Liver (tissue), 3 donors: ENCODE results near the gene TMEM115.

ENCODE experiments used
- FOXA1 ChIP-seq: IDR thresholded peaks from 2 replicates; pipeline ENCODE4 v1.6.1; 2016; ENCODE audit warnings: antibody characterized with exemption
- GABPA ChIP-seq, 2 donors: IDR thresholded peaks in 1 of 2; conservative IDR thresholded peaks in 1 of 2; 2 replicates each; pipeline ENCODE4 v1.6.1; 2016; ENCODE audit warnings: antibody characterized with exemption in 2 of 2, mild to moderate bottlenecking in 1 of 2, moderate library complexity in 1 of 2
- JUND ChIP-seq, 2 donors: IDR thresholded peaks; 2 replicates each; pipeline ENCODE4 v1.6.1; 2016; ENCODE audit warnings: antibody characterized with exemption in 2 of 2
- RXRA ChIP-seq, 2 donors: IDR thresholded peaks; 2 replicates each; pipeline ENCODE4 v1.6.1; 2017 to 2018; ENCODE audit warnings: antibody characterized with exemption in 2 of 2, mild to moderate bottlenecking in 1 of 2
- SP1 ChIP-seq: IDR thresholded peaks from 2 replicates; pipeline ENCODE4 v1.6.1; 2018; ENCODE audit warnings: antibody characterized with exemption, mild to moderate bottlenecking
- TF ChIP-seq, protein P1 (sequence below): fragments of 150-350 bp; IDR thresholded peaks from 2 replicates; pipeline ENCODE4 v1.5.1; 2017; ENCODE audit warnings: improper control_type of control experiment, low read depth, low read length; ENCODE audit not compliant: missing input control
- TF ChIP-seq, protein P2 (sequence below): IDR thresholded peaks from 2 replicates; pipeline ENCODE4 v1.6.1; 2016; ENCODE audit warnings: antibody characterized with exemption, mild to moderate bottlenecking
- TF ChIP-seq, protein P3 (sequence below): IDR thresholded peaks from 2 replicates; pipeline ENCODE4 v1.6.1; 2016; ENCODE audit warnings: antibody characterized with exemption
- donor health status: healthy.
- donor health status: healthy.

DNA sequence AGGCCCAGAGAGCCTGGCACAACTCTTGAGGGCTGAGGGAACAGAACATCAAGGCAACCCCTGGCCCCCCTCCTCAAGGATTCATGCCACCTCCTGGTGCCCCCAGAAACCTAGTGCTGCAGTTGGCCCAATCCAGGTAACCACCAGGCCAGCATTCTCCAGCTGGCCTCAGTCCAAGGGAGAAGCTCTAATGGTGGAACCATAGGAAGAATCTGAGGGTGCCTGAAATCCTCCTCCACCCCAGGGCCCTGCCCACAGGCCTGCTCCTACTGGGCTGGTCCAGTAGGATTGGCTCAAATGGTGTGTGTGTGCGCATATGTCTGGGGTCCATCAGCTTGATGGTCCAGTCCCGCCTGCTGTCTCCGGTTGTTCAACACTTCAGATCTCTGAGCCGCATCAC is 44.5 kb downstream of the TMEM115 start:
- TF ChIP-seq, protein P1, sequence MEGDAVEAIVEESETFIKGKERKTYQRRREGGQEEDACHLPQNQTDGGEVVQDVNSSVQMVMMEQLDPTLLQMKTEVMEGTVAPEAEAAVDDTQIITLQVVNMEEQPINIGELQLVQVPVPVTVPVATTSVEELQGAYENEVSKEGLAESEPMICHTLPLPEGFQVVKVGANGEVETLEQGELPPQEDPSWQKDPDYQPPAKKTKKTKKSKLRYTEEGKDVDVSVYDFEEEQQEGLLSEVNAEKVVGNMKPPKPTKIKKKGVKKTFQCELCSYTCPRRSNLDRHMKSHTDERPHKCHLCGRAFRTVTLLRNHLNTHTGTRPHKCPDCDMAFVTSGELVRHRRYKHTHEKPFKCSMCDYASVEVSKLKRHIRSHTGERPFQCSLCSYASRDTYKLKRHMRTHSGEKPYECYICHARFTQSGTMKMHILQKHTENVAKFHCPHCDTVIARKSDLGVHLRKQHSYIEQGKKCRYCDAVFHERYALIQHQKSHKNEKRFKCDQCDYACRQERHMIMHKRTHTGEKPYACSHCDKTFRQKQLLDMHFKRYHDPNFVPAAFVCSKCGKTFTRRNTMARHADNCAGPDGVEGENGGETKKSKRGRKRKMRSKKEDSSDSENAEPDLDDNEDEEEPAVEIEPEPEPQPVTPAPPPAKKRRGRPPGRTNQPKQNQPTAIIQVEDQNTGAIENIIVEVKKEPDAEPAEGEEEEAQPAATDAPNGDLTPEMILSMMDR: no peak
- TF ChIP-seq SP1: no peak
- TF ChIP-seq FOXA1: no peak
- TF ChIP-seq JUND (IDR thresholded peaks at IDR 0.05): no peak
- TF ChIP-seq RXRA (IDR thresholded peaks at IDR 0.05): no peak
- TF ChIP-seq, protein P2, sequence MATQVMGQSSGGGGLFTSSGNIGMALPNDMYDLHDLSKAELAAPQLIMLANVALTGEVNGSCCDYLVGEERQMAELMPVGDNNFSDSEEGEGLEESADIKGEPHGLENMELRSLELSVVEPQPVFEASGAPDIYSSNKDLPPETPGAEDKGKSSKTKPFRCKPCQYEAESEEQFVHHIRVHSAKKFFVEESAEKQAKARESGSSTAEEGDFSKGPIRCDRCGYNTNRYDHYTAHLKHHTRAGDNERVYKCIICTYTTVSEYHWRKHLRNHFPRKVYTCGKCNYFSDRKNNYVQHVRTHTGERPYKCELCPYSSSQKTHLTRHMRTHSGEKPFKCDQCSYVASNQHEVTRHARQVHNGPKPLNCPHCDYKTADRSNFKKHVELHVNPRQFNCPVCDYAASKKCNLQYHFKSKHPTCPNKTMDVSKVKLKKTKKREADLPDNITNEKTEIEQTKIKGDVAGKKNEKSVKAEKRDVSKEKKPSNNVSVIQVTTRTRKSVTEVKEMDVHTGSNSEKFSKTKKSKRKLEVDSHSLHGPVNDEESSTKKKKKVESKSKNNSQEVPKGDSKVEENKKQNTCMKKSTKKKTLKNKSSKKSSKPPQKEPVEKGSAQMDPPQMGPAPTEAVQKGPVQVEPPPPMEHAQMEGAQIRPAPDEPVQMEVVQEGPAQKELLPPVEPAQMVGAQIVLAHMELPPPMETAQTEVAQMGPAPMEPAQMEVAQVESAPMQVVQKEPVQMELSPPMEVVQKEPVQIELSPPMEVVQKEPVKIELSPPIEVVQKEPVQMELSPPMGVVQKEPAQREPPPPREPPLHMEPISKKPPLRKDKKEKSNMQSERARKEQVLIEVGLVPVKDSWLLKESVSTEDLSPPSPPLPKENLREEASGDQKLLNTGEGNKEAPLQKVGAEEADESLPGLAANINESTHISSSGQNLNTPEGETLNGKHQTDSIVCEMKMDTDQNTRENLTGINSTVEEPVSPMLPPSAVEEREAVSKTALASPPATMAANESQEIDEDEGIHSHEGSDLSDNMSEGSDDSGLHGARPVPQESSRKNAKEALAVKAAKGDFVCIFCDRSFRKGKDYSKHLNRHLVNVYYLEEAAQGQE: no peak
- TF ChIP-seq GABPA (IDR thresholded peaks at IDR 0.05 in 1 of 2, conservative IDR thresholded peaks at IDR 0.05 in 1 of 2): no peak
- TF ChIP-seq, protein P3, sequence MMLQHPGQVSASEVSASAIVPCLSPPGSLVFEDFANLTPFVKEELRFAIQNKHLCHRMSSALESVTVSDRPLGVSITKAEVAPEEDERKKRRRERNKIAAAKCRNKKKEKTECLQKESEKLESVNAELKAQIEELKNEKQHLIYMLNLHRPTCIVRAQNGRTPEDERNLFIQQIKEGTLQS: no peak
